ENCODE data around the gene JAK1. TPM values are rescaled to one million over a fixed set of nuclear protein-coding genes. Genes with fewer than 3 reads are reported as not detected.
A peak's percentile ranks its signal among the peaks of the same experiment; 100 is the strongest.

The JAK1 gene
- total RNA-seq, 2 donors from 2014 or later: 113 to 115 TPM

DNA sequence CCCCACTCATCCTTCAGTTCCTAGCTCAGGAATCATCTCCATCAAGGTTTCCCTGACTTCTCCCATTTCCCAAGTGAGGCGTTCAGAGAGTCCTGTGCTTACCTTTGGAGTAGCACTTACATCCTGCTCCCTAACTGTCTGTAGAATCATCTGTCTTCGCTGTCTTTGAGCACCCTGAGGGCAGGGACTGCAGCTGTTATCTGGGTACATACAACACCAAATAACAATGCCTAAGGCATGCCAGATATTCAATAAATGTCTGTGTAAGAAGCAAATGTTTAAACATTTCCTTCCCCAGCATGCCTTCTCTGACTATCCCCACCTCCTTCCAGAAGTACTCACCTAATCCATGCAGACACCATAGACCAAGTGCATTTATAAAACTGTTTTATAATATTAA is 65.4 kb downstream of the JAK1 start:
- Histone ChIP-seq H3K36me3 (no peaks in the 10 kb centered on the region), H3K4me3 (no peak overlapping the region), H3K9me3 (no peaks in the 10 kb centered on the region), H3K27ac (no peak overlapping the region), H3K4me1 (ENCODE audit: control insufficient read depth in 1 of 2, low read depth in 2 of 2) (peaks cover 7 to 23% of the 10 kb centered on the region in 2 donors), H3K27me3 (replicated peaks; ENCODE audit: insufficient read depth) (no peaks in the 10 kb centered on the region)
- DNase-seq (ENCODE audit: low spot score): no peak
- TF ChIP-seq, protein P1, sequence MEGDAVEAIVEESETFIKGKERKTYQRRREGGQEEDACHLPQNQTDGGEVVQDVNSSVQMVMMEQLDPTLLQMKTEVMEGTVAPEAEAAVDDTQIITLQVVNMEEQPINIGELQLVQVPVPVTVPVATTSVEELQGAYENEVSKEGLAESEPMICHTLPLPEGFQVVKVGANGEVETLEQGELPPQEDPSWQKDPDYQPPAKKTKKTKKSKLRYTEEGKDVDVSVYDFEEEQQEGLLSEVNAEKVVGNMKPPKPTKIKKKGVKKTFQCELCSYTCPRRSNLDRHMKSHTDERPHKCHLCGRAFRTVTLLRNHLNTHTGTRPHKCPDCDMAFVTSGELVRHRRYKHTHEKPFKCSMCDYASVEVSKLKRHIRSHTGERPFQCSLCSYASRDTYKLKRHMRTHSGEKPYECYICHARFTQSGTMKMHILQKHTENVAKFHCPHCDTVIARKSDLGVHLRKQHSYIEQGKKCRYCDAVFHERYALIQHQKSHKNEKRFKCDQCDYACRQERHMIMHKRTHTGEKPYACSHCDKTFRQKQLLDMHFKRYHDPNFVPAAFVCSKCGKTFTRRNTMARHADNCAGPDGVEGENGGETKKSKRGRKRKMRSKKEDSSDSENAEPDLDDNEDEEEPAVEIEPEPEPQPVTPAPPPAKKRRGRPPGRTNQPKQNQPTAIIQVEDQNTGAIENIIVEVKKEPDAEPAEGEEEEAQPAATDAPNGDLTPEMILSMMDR (IDR thresholded peaks at IDR 0.05): no peak
- no peak for ATAC-seq (ENCODE audit: insufficient number of reproducible peaks, low FRiP score, low read depth)

DNA sequence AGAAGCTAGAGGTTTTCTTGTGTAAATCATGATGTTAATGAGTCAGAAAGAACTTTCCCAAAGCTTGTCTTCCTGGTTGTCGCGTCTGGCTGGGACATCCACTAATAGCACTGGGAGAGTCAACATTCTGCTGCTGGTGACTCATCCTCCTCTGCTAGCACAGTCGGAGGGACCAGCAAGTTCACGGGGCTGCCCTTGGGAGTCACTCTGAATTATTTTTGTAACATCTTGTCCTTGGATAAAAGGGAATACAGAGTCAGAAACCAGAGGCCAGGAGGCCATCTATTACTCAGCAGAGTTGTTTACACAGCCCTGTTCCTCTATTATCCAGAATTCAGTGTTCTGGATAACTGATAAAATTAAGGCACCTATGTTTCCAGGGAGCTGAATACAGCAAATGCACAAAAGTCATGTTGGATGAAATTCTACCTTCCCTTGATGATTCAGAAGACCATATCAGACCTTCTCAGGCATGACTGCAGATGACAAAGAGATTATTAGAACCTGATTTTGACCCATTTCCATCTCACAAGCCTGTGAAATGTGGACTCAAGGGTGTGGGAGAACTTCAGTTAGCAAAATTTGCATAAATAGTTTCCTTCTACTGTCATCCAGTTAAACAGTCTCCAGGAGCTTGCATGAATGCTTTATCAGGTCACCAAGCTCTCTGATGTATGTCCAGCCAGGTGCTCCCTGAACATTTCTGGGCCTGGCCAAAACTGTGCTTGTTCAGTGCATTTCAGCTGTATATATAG is 68.1 kb downstream of the JAK1 start:
- H3K4me3 ChIP-seq: peak overlapping the region; percentile 40
- ATAC-seq (ENCODE audit: insufficient number of reproducible peaks, low FRiP score, low read depth): peak; percentile 94
- peaks cover 12 to 40% of the 10 kb centered on the region in 2 donors for H3K4me1 ChIP-seq (ENCODE audit: control insufficient read depth in 1 of 2, low read depth in 2 of 2)
- TF ChIP-seq, protein P1 (IDR thresholded peaks at IDR 0.05): no peak
- peak overlapping the region; percentile 72 to 79 for H3K27ac ChIP-seq
- H3K36me3 ChIP-seq: no peaks in the 10 kb centered on the region
- no peaks in the 10 kb centered on the region for H3K9me3 ChIP-seq
- DNase-seq (ENCODE audit: low spot score): peak; percentile 89
- H3K27me3 ChIP-seq (replicated peaks; ENCODE audit: insufficient read depth): no peaks in the 10 kb centered on the region

- Histone ChIP-seq H3K27me3 (replicated peaks; ENCODE audit: insufficient read depth) (no peaks in the 10 kb centered on the region), H3K4me1 (ENCODE audit: control insufficient read depth in 1 of 2, low read depth in 2 of 2) (peaks cover 16 to 51% of the 10 kb centered on the region in 2 donors), H3K9me3 (no peaks in the 10 kb centered on the region), H3K27ac (no peak overlapping the region), H3K36me3 (no peaks in the 10 kb centered on the region), H3K4me3 (no peak overlapping the region)
- TF ChIP-seq, protein P1 (IDR thresholded peaks at IDR 0.05): no peak
- ATAC-seq (ENCODE audit: insufficient number of reproducible peaks, low FRiP score, low read depth) (no peak), DNase-seq (ENCODE audit: low spot score) (no peak)
These were observed 69.8 kb downstream of the JAK1 start for GRCh38 chr1:64896551-64896950.

DNA sequence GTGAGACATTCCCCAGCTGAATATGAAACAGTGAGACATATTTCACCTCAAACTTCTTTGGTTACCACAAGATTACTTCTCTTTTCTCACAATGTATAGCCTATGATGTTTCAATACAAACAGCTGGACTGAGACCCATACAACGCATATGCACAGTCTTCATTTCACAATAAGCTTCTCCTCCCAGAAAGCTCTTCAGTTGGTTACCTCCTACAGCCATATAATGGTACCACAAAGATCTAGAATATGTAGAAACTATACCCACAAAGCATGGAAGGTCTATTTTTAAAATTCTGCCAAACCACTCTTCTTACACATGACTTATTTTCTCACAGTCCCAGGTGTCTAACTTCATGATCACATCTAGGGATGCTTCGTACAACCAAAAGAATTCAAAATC is 70.8 kb downstream of the JAK1 start:
- Histone ChIP-seq H3K36me3 (no peaks in the 10 kb centered on the region), H3K4me3 (no peak overlapping the region), H3K27ac (no peak overlapping the region), H3K27me3 (replicated peaks; ENCODE audit: insufficient read depth) (no peaks in the 10 kb centered on the region), H3K9me3 (no peaks in the 10 kb centered on the region), H3K4me1 (ENCODE audit: control insufficient read depth in 1 of 2, low read depth in 2 of 2) (peaks cover 20 to 61% of the 10 kb centered on the region in 2 donors)
- TF ChIP-seq, protein P1 (IDR thresholded peaks at IDR 0.05): no peak
- DNase-seq (ENCODE audit: low spot score) (no peak), ATAC-seq (ENCODE audit: insufficient number of reproducible peaks, low FRiP score, low read depth) (no peak)

DNA sequence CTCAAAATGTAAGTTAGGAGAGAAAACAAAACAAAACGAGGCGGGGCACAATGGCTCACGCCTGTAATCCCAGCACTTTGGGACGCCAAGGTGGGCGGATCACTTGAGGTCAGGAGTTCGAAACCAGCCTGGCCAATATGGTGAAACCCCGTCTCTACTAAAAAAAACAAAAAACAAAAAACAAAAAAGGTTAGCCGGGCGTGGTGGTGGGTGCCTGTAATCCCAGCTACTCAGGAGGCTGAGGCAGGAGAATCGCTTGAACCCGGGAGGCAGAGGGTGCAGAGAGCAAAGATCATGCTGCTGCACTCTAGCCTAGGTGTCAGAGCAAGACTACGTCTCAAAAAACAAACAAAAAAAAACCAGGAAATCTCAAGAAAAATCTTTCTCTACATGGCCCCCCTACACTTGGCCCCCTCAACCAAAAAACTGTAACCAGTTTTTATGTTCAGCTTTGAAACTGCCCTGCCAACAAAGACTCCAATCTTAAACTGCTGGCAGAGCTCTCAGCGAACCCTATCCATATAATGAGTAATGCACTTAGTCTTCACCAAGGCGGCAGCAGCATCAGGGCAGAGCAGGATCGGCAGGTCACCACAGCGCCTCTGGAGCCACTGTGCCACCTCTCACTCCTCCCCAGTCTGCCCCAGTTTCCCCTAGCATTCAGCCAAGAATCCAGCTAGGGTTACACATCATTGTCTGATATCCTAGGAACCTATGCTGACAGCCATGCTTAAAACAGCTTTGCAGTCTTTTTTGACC is 71.7 kb downstream of the JAK1 start:
- no peak for ATAC-seq (ENCODE audit: insufficient number of reproducible peaks, low FRiP score, low read depth)
- no peaks in the 10 kb centered on the region for H3K9me3 ChIP-seq
- peaks cover 22 to 69% of the 10 kb centered on the region in 2 donors for H3K4me1 ChIP-seq (ENCODE audit: control insufficient read depth in 1 of 2, low read depth in 2 of 2)
- H3K27ac ChIP-seq: no peak overlapping the region
- H3K27me3 ChIP-seq (replicated peaks; ENCODE audit: insufficient read depth): no peaks in the 10 kb centered on the region
- TF ChIP-seq, protein P1 (IDR thresholded peaks at IDR 0.05): no peak
- H3K36me3 ChIP-seq: no peaks in the 10 kb centered on the region
- no peak overlapping the region for H3K4me3 ChIP-seq
- DNase-seq (ENCODE audit: low spot score): no peak
